Hepatocyte (in vitro differentiated cells): ENCODE measurements around the gene ATXN10. TPM values are rescaled to one million over a fixed set of nuclear protein-coding genes. Genes with fewer than 3 reads are reported as not detected.

Experiments used
- DNase-seq: peaks from one replicate; pipeline ENCODE4 v3.0.0-alpha.2; 2016; ENCODE audit warnings: low spot score
- H2AFZ ChIP-seq: fragments of 200-600 bp; sonication (generic); 2 replicates; pipeline ENCODE4 v1.6.0; 2016; ENCODE audit warnings: antibody characterized with exemption, mild to moderate bottlenecking
- H3K27ac ChIP-seq: fragments of 200-600 bp; sonication (generic); 2 replicates; pipeline ENCODE4 v1.5.1; 2016; ENCODE audit warnings: mild to moderate bottlenecking
- H3K27me3 ChIP-seq: fragments of 200-600 bp; sonication (generic); 2 replicates; pipeline ENCODE4 v1.6.1; 2016
- H3K36me3 ChIP-seq: fragments of 200-600 bp; sonication (generic); replicated peaks from 2 replicates; pipeline ENCODE4 v1.5.1; 2016; ENCODE audit warnings: low read depth; ENCODE audit not compliant: insufficient read depth
- H3K4me1 ChIP-seq: fragments of 200-600 bp; sonication (generic); 2 replicates; pipeline ENCODE4 v1.5.1; 2016; ENCODE audit warnings: mild to moderate bottlenecking, moderate library complexity; ENCODE audit not compliant: insufficient read depth
- H3K4me2 ChIP-seq: fragments of 200-600 bp; sonication (generic); 2 replicates; pipeline ENCODE4 v1.6.0; 2016
- H3K4me3 ChIP-seq: fragments of 200-600 bp; sonication (generic); 2 replicates; pipeline ENCODE4 v1.5.1; 2016; ENCODE audit warnings: mild to moderate bottlenecking
- H3K79me2 ChIP-seq: fragments of 200-600 bp; sonication (generic); 2 replicates; pipeline ENCODE4 v1.6.0; 2017; ENCODE audit warnings: mild to moderate bottlenecking
- H3K9me2 ChIP-seq: fragments of 200-600 bp; sonication (generic); replicated peaks from 2 replicates; pipeline ENCODE4 v1.6.0; 2017; ENCODE audit warnings: mild to moderate bottlenecking; ENCODE audit not compliant: insufficient read depth
- H3K9me3 ChIP-seq: fragments of 200-600 bp; sonication (generic); 2 replicates; pipeline ENCODE4 v1.5.1; 2016; ENCODE audit warnings: low read depth, mild to moderate bottlenecking
- H4K20me1 ChIP-seq: fragments of 200-600 bp; sonication (generic); 2 replicates; pipeline ENCODE4 v1.6.0; 2016; ENCODE audit warnings: mild to moderate bottlenecking; ENCODE audit not compliant: insufficient read depth, poor library complexity, severe bottlenecking
- CTCF ChIP-seq: fragments of 200-600 bp; sonication (generic); IDR thresholded peaks from 2 replicates; pipeline ENCODE4 v1.5.1; 2016; ENCODE audit warnings: antibody characterized with exemption, mild to moderate bottlenecking; ENCODE audit not compliant: poor library complexity
- EZH2 ChIP-seq: fragments of 200-600 bp; sonication (generic); IDR thresholded peaks from 2 replicates; pipeline ENCODE4 v1.6.1; 2016; ENCODE audit warnings: antibody characterized with exemption, mild to moderate bottlenecking, borderline replicate concordance
- EZH2phosphoT487 ChIP-seq: fragments of 200-600 bp; sonication (generic); IDR thresholded peaks from one replicate; pipeline ENCODE4 v1.6.1; 2018; ENCODE audit warnings: antibody characterized with exemption, mild to moderate bottlenecking, low read depth, moderate library complexity; ENCODE audit not compliant: unreplicated experiment, severe bottlenecking
- WGBS: methylation state at CpG from one replicate; pipeline ENCODE4 v1.1.6; 2016; ENCODE audit warnings: low lambda C conversion rate; ENCODE audit errors: missing lambda C conversion rate; 5-methylcytosine and 5-hydroxymethylcytosine counted together
- polyA plus RNA-seq: library from polyadenylated mRNA; unstranded; fragments of >200 nt; fragmentation: Nextera tagmentation; extraction: Ambion mirVana; gene quantifications from 2 replicates; pipeline ENCODE4 v1.2.1, GENCODE V29; 2016
- total RNA-seq: library from RNA; depleted of rRNA; stranded (reverse); fragments of >200 nt; gene quantifications from 2 replicates; pipeline ENCODE4 v1.2.3, GENCODE V29; 2014

Gene ATXN10
- total and polyA plus RNA-seq, 2 experiments from 2014 or later = 141 to 186 TPM

- TF ChIP-seq EZH2 (no peak), CTCF (no peak), EZH2phosphoT487 (no peak)
- no peak overlapping the region for H3K4me3 ChIP-seq
- no peaks in the 10 kb centered on the region for H4K20me1 ChIP-seq
- H3K36me3 ChIP-seq = peaks cover 11% of the 10 kb centered on the region
- 97% methylated on average over 1 of the region's 1 CpG for WGBS
- H3K9me2 ChIP-seq = no peaks in the 10 kb centered on the region
- H3K27me3 ChIP-seq = no peaks in the 10 kb centered on the region
- peaks cover 29% of the 10 kb centered on the region for H3K79me2 ChIP-seq
- H3K4me1 ChIP-seq = peaks cover 6% of the 10 kb centered on the region
- H3K9me3 ChIP-seq = no peaks in the 10 kb centered on the region
- H2AFZ ChIP-seq = no peak overlapping the region
- no peak overlapping the region for H3K4me2 ChIP-seq
- no peak for DNase-seq
- H3K27ac ChIP-seq = no peak overlapping the region
Observed at GRCh38 chr22:45738206-45738605, 66.6 kb downstream of the ATXN10 start.

GRCh38 chr22:45740236-45740635, 68.6 kb downstream of the ATXN10 start:
- Histone ChIP-seq H3K4me3 (no peak overlapping the region), H4K20me1 (peaks cover 15% of the 10 kb centered on the region), H3K9me3 (no peaks in the 10 kb centered on the region), H3K4me1 (peaks cover 14% of the 10 kb centered on the region), H3K27ac (no peak overlapping the region), H3K9me2 (no peaks in the 10 kb centered on the region), H3K27me3 (no peaks in the 10 kb centered on the region), H2AFZ (no peak overlapping the region), H3K79me2 (peaks cover 40% of the 10 kb centered on the region), H3K36me3 (peaks cover 11% of the 10 kb centered on the region), H3K4me2 (no peak overlapping the region)
- DNase-seq = no peak
- TF ChIP-seq EZH2phosphoT487 (no peak), CTCF (no peak), EZH2 (no peak)
- 97% methylated on average over 3 of the region's 3 CpGs for WGBS

GRCh38 chr22:45742866-45743450, 71.3 kb downstream of the ATXN10 start:
- peak overlapping the region; percentile 44 for H3K27ac ChIP-seq
- DNase-seq = peak; percentile 63
- no peaks in the 10 kb centered on the region for H3K27me3 ChIP-seq
- peaks cover 14% of the 10 kb centered on the region for H3K4me1 ChIP-seq
- no peak overlapping the region for H2AFZ ChIP-seq
- peak overlapping the region; percentile 57 for H3K4me2 ChIP-seq
- H3K9me3 ChIP-seq = no peaks in the 10 kb centered on the region
- no peak overlapping the region for H3K4me3 ChIP-seq
- H4K20me1 ChIP-seq = peaks cover 15% of the 10 kb centered on the region
- WGBS = 66% methylated on average over 8 of the region's 8 CpGs
- TF ChIP-seq EZH2 = no peak
- TF ChIP-seq EZH2phosphoT487 = no peak
- no peak for TF ChIP-seq CTCF
- H3K79me2 ChIP-seq = peaks cover 42% of the 10 kb centered on the region
- no peaks in the 10 kb centered on the region for H3K9me2 ChIP-seq
- peaks cover 11% of the 10 kb centered on the region for H3K36me3 ChIP-seq
